Choroid plexus epithelial cell (primary cell): ENCODE results near the gene GCLC.
A peak's percentile ranks its signal among the peaks of the same experiment; 100 is the strongest.
"Not testable (repeated sequence)": the region's sequence is repeated elsewhere in the genome, so short reads cannot be mapped to it uniquely, and the experiment has no call there.

Experiments used
- DNase-seq: peaks from one replicate; pipeline ENCODE4 v3.0.0-alpha.2; 2010; ENCODE audit warnings: low read depth
- H3K4me3 ChIP-seq: 2 replicates; pipeline ENCODE4 v1.5.1; 2011; ENCODE audit warnings: low read depth, mild to moderate bottlenecking, control low read depth, low read length, moderate library complexity
- CTCF ChIP-seq: conservative IDR thresholded peaks from 2 replicates; pipeline ENCODE4 v1.5.1; 2011; ENCODE audit warnings: low read depth, mild to moderate bottlenecking, control low read depth, inconsistent platforms, low read length, moderate library complexity

The GCLC gene

GRCh38 chr6:53483423-53484353 lies 61.2 kb downstream of the GCLC start:
- peak; percentile 34 for DNase-seq
- no peak for TF ChIP-seq CTCF
- H3K4me3 ChIP-seq: no peak overlapping the region

- no peak for DNase-seq
- TF ChIP-seq CTCF: no peak
- no peak overlapping the region for H3K4me3 ChIP-seq
These were observed 63.6 kb downstream of the GCLC start for GRCh38 chr6:53481323-53481722.

- DNase-seq, H3K4me3 ChIP-seq: not testable (repeated sequence)
These were observed 64.1 kb downstream of the GCLC start for GRCh38 chr6:53480774-53481173.

- DNase-seq: no peak
- TF ChIP-seq CTCF: no peak
- no peak overlapping the region for H3K4me3 ChIP-seq
These were observed 65.0 kb downstream of the GCLC start for GRCh38 chr6:53479871-53480270.

- DNase-seq: peak; percentile 52
- no peak for TF ChIP-seq CTCF
- H3K4me3 ChIP-seq: no peak overlapping the region
These were observed 67.9 kb downstream of the GCLC start for GRCh38 chr6:53476964-53477363.

GRCh38 chr6:53474010-53474409 lies 70.9 kb downstream of the GCLC start:
- no peak for DNase-seq
- H3K4me3 ChIP-seq: no peak overlapping the region
- no peak for TF ChIP-seq CTCF

- H3K4me3 ChIP-seq: no peak overlapping the region
- TF ChIP-seq CTCF: no peak
- no peak for DNase-seq
These were observed 75.7 kb downstream of the GCLC start for GRCh38 chr6:53469163-53469562.
